ENCODE data around the gene DIAPH3. TPM values are rescaled to one million over a fixed set of nuclear protein-coding genes. Genes with fewer than 3 reads are reported as not detected.
A peak's percentile ranks its signal among the peaks of the same experiment; 100 is the strongest.

DIAPH3 gene
- total and polyA plus RNA-seq, 2 of the 8 experiments (the other 6 are each of a cell fraction or from before 2014, with no cell fraction given) = 8.0 to 30.8 TPM

- Histone ChIP-seq H3K23ac (ENCODE audit: insufficient read length) (no peak overlapping the region), H4K20me1 (replicated peaks in 1 of 2; ENCODE audit: control insufficient read depth in 1 of 2, insufficient read depth in 2 of 2, low read length in 2 of 2) (no peaks in the 10 kb centered on the region), H2AK5ac (ENCODE audit: low read depth, low read length) (no peak overlapping the region), H3K36me3 (ENCODE audit: control insufficient read depth in 2 of 4, insufficient read depth in 4 of 4, low read length in 3 of 4) (no peaks in the 10 kb centered on the region), H3K79me1 (ENCODE audit: low read depth, low read length) (no peaks in the 10 kb centered on the region), H4K91ac (replicated peaks; ENCODE audit: insufficient read length, low read length) (no peak overlapping the region), H3K9ac (replicated peaks in 1 of 4; ENCODE audit: extremely low read depth in 1 of 4, low read depth in 3 of 4, low read length in 3 of 4) (no peak overlapping the region), H3K27ac (ENCODE audit: low read depth, low read length) (no peak overlapping the region), H3K4me1 (replicated peaks in 1 of 4; ENCODE audit: control insufficient read depth in 3 of 4, insufficient read depth in 4 of 4, low read length in 3 of 4) (peaks cover 0 to 7% (median 5%) of the 10 kb centered on the region in 4 experiments; a peak in 4 of 7 replicates), H3K23me2 (ENCODE audit: low read depth, low read length) (no peaks in the 10 kb centered on the region; the same call in 1 of the 2 replicates), H3K4ac (replicated peaks; ENCODE audit: insufficient read length, low read depth, low read length) (no peak overlapping the region), H4K8ac (ENCODE audit: extremely low read depth, insufficient read depth, low read length) (no peak overlapping the region), H2AFZ (ENCODE audit: low read length) (no peak overlapping the region), H2BK15ac (ENCODE audit: low read length) (no peak overlapping the region), H2BK120ac (replicated peaks; ENCODE audit: low read depth, low read length) (no peak overlapping the region), H2BK5ac (ENCODE audit: low read depth, low read length) (no peak overlapping the region), H3K18ac (ENCODE audit: extremely low read depth, low read length) (no peak overlapping the region), H3K4me2 (ENCODE audit: insufficient read depth in 1 of 2, low read depth in 2 of 2, low read length in 2 of 2) (no peak overlapping the region), H3K4me3 (ENCODE audit: extremely low read depth in 1 of 4, insufficient read depth in 2 of 4, low read depth in 3 of 4, low read length in 4 of 4) (no peak overlapping the region), H4K5ac (ENCODE audit: insufficient read length, low read depth, low read length) (peak overlapping the region; percentile 62), H2BK12ac (ENCODE audit: low read depth, low read length) (no peak overlapping the region), H3K27me3 (replicated peaks in 1 of 4; ENCODE audit: control insufficient read depth in 3 of 4, extremely low read depth in 1 of 4, insufficient read depth in 3 of 4, low read length in 3 of 4) (no peaks in the 10 kb centered on the region), H3K14ac (ENCODE audit: insufficient read length) (no peak overlapping the region), H3K79me2 (ENCODE audit: control insufficient read depth in 1 of 2, insufficient read depth in 2 of 2, low read length in 2 of 2) (no peaks in the 10 kb centered on the region), H2BK20ac (ENCODE audit: low read length) (no peak overlapping the region), H3K56ac (replicated peaks; ENCODE audit: insufficient read length, low read depth, low read length) (no peak overlapping the region), H3K9me3 (ENCODE audit: insufficient read depth in 2 of 2, low read depth in 1 of 2, low read length in 1 of 2) (no peaks in the 10 kb centered on the region)
- TF ChIP-seq MAFK (IDR thresholded peaks at IDR 0.05; ENCODE audit: low read depth, low read length) (no peak), SUZ12 (IDR thresholded peaks at IDR 0.05; ENCODE audit: low read length) (no peak), KDM4A (IDR thresholded peaks at IDR 0.05; ENCODE audit: low read depth, low read length, severe bottlenecking) (no peak), SP4 (IDR thresholded peaks at IDR 0.05; ENCODE audit: low read length) (no peak), CREB1 (IDR thresholded peaks at IDR 0.05) (no peak), POLR2AphosphoS5 (IDR thresholded peaks at IDR 0.05; ENCODE audit: low read depth, low read length) (no peak), JUND (IDR thresholded peaks at IDR 0.05; ENCODE audit: low read length) (no peak), CBX5 (IDR thresholded peaks at IDR 0.05; ENCODE audit: low read depth, low read length) (no peak), TBP (IDR thresholded peaks at IDR 0.05; ENCODE audit: low read depth, low read length) (no peak), ASH2L (IDR thresholded peaks at IDR 0.05; ENCODE audit: low read length) (no peak), TAF1 (IDR thresholded peaks at IDR 0.05; ENCODE audit: low read depth, low read length) (no peak), RBBP5 (IDR thresholded peaks at IDR 0.05; ENCODE audit: borderline replicate concordance, low read depth, low read length) (no peak)
- TF ChIP-seq, protein P1, sequence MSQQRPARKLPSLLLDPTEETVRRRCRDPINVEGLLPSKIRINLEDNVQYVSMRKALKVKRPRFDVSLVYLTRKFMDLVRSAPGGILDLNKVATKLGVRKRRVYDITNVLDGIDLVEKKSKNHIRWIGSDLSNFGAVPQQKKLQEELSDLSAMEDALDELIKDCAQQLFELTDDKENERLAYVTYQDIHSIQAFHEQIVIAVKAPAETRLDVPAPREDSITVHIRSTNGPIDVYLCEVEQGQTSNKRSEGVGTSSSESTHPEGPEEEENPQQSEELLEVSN (IDR thresholded peaks at IDR 0.05) = no peak
- FAIRE-seq (no peak), DNase-seq (ENCODE audit: low read depth in 1 of 2, low spot score in 2 of 2) (no peak)
- CTCF ChIA-PET (ENCODE audit: partially characterized antibody) = interaction anchor here (0.9 to 1.8 kb wide), 4 partner anchors 20 to 65 kb away, joined by 3 to 6 read pairs (median 4); no protein-coding TSS in a partner anchor
- WGBS, 2 experiments (ENCODE audit: extremely low coverage in 1 of 2, insufficient coverage in 1 of 2, insufficient read length in 1 of 2, insufficient replicate concordance in 2 of 2, low coverage in 1 of 2, low lambda C conversion rate in 2 of 2, missing lambda C conversion rate in 1 of 2) = 86% methylated on average over 1 of the region's 1 CpG; no CpG with 5 or more reads in 1 of the 2 experiments
- POLR2A ChIA-PET (ENCODE audit: partially characterized antibody) = no interaction called here
These were observed 418.3 kb downstream of the DIAPH3 start for GRCh38 chr13:59745392-59745788.

Data from H1 (cell line).